ENCODE measurements around the gene PGRMC1. TPM values are rescaled to one million over a fixed set of nuclear protein-coding genes. Genes with fewer than 3 reads are reported as not detected.

Gene PGRMC1
- total and polyA plus RNA-seq, 9 of the 15 experiments (the other 6 are each of a cell fraction or from before 2014, with no cell fraction given) = 27.4 to 115 (median 90.3) TPM

- TF ChIP-seq GMEB1 (CRISPR knock-in tag; IDR thresholded peaks at IDR 0.05) (no peak), CEBPB (tag; IDR thresholded peaks at IDR 0.05) (peak; percentile 96), RCOR1 (IDR thresholded peaks at IDR 0.05; ENCODE audit: borderline replicate concordance in 1 of 2, low read depth in 2 of 2, low read length in 2 of 2) (peak in 1 of 2 experiments; percentile 36; a peak in 1 of 4 replicates), ELK1 (CRISPR knock-in tag; IDR thresholded peaks at IDR 0.05) (no peak), ZSCAN29 (IDR thresholded peaks at IDR 0.05) (no peak), ZNF282 (CRISPR knock-in tag; IDR thresholded peaks at IDR 0.05) (no peak), TSC22D4 (tag; IDR thresholded peaks at IDR 0.05) (no peak), ZNF518B (CRISPR knock-in tag; IDR thresholded peaks at IDR 0.05) (no peak), KAT8 (IDR thresholded peaks at IDR 0.05; ENCODE audit: low read depth) (no peak), CCAR2 (IDR thresholded peaks at IDR 0.05; ENCODE audit: low read depth, low read length) (no peak), ELF2 (CRISPR knock-in tag; IDR thresholded peaks at IDR 0.05) (no peak), ELF1 (tag; IDR thresholded peaks at IDR 0.05) (no peak), ZNF174 (CRISPR knock-in tag; IDR thresholded peaks at IDR 0.05) (no peak), ZKSCAN3 (CRISPR knock-in tag; IDR thresholded peaks at IDR 0.05) (no peak), TGIF2 (CRISPR knock-in tag; IDR thresholded peaks at IDR 0.05) (no peak), MBD2 (IDR thresholded peaks at IDR 0.05; ENCODE audit: borderline replicate concordance, low read depth) (no peak), GTF2E2 (tag; IDR thresholded peaks at IDR 0.05) (no peak), SMAD4 (CRISPR knock-in tag; conservative IDR thresholded peaks at IDR 0.05) (peak; percentile 92), FOSL1 (tag; conservative IDR thresholded peaks at IDR 0.05) (peak; percentile 44; the same call in 1 of the 2 replicates), SOX6 (IDR thresholded peaks at IDR 0.05) (peak; percentile 85), CTBP1 (IDR thresholded peaks at IDR 0.05; ENCODE audit: borderline replicate concordance) (peak; percentile 73), ATF4 (CRISPR knock-in tag; IDR thresholded peaks at IDR 0.05) (peak; percentile 97), ZNF253 (CRISPR knock-in tag; conservative IDR thresholded peaks at IDR 0.05) (no peak), PRPF4 (IDR thresholded peaks at IDR 0.05; ENCODE audit: insufficient read depth, low read depth, low read length, poor library complexity, severe bottlenecking) (no peak), ZNF764 (CRISPR knock-in tag; IDR thresholded peaks at IDR 0.05; ENCODE audit: low read depth) (no peak), HDAC2 (IDR thresholded peaks at IDR 0.05) (peak; percentile 34; the same call in 1 of the 2 replicates)
These were observed 29.9 kb upstream of the PGRMC1 start (continued) for GRCh38 chrX:119206203-119206602.

Measured in K562 (cell line).